Mesenchymal stem cell (in vitro differentiated cells and primary cell): ENCODE measurements around the gene PPP2R5E.

Experiments
- DNase-seq: peaks from one replicate; pipeline ENCODE4 v3.0.0-alpha.2; 2013
- H2AFZ ChIP-seq: one replicate; pipeline ENCODE4 v1.6.1; 2013; ENCODE audit warnings: low read depth, mild to moderate bottlenecking, control low read depth, inconsistent platforms, low read length, moderate library complexity
- H2AK5ac ChIP-seq: 2 replicates; pipeline ENCODE4 v1.6.1; 2013; ENCODE audit warnings: low read length, moderate library complexity, mild to moderate bottlenecking, inconsistent platforms; ENCODE audit not compliant: severe bottlenecking
- H2BK120ac ChIP-seq: one replicate; pipeline ENCODE4 v1.6.1; 2013; ENCODE audit warnings: low read depth, mild to moderate bottlenecking, inconsistent platforms, low read length, moderate library complexity
- H2BK12ac ChIP-seq, 2 experiments: one replicate each; pipeline ENCODE4 v1.6.1; 2013; ENCODE audit warnings: inconsistent platforms in 2 of 2, low read length in 2 of 2, mild to moderate bottlenecking in 2 of 2, moderate library complexity in 2 of 2, control low read depth in 1 of 2
- H2BK15ac ChIP-seq: one replicate; pipeline ENCODE4 v1.6.1; 2013; ENCODE audit warnings: mild to moderate bottlenecking, low read depth, inconsistent platforms; ENCODE audit not compliant: poor library complexity, severe bottlenecking
- H2BK5ac ChIP-seq: 2 replicates; pipeline ENCODE4 v1.6.1; 2013; ENCODE audit warnings: low read depth, mild to moderate bottlenecking, low read length, control low read depth, inconsistent platforms; ENCODE audit not compliant: poor library complexity, severe bottlenecking
- H3K14ac ChIP-seq, 2 experiments: one replicate each; pipeline ENCODE4 v1.6.1; 2013; ENCODE audit warnings: inconsistent platforms in 2 of 2, low read length in 2 of 2, control low read depth in 1 of 2, mild to moderate bottlenecking in 1 of 2, moderate library complexity in 1 of 2
- H3K18ac ChIP-seq, 2 experiments: one replicate each; pipeline ENCODE4 v1.6.1; 2013; ENCODE audit warnings: inconsistent platforms in 2 of 2, low read length in 2 of 2, control low read depth in 1 of 2, low read depth in 1 of 2, mild to moderate bottlenecking in 1 of 2
- H3K23ac ChIP-seq, 2 experiments: one replicate each; pipeline ENCODE4 v1.6.1; 2013; ENCODE audit warnings: inconsistent platforms in 2 of 2, low read length in 2 of 2, mild to moderate bottlenecking in 2 of 2, moderate library complexity in 2 of 2, control low read depth in 1 of 2
- H3K27ac ChIP-seq: 2 replicates; pipeline ENCODE4 v1.5.1; 2013; ENCODE audit warnings: mild to moderate bottlenecking, moderate library complexity, low read length, control low read depth, inconsistent platforms; ENCODE audit not compliant: poor library complexity, severe bottlenecking
- H3K27me3 ChIP-seq, 2 experiments: 2 replicates each; pipeline versions ENCODE4 v1.6.1 to v1.7.0; 2013; ENCODE audit warnings: low read length in 2 of 2, mild to moderate bottlenecking in 2 of 2, moderate library complexity in 2 of 2, control low read depth in 1 of 2, inconsistent platforms in 1 of 2; ENCODE audit not compliant: control insufficient read depth in 1 of 2, insufficient read depth in 1 of 2
- H3K36me3 ChIP-seq, 2 experiments: 2 replicates each; pipeline versions ENCODE4 v1.6.1 to v1.7.0; 2013; ENCODE audit warnings: low read length in 2 of 2, control low read depth in 1 of 2, inconsistent platforms in 1 of 2, low read depth in 1 of 2, mild to moderate bottlenecking in 1 of 2; ENCODE audit not compliant: insufficient read depth in 2 of 2, control insufficient read depth in 1 of 2
- H3K4ac ChIP-seq, 2 experiments: one replicate each; pipeline ENCODE4 v1.6.1; 2013; ENCODE audit warnings: inconsistent platforms in 2 of 2, low read length in 2 of 2, mild to moderate bottlenecking in 2 of 2, moderate library complexity in 2 of 2, control low read depth in 1 of 2, low read depth in 1 of 2
- H3K4me1 ChIP-seq: 2 replicates; pipeline ENCODE4 v1.6.1; 2013; ENCODE audit warnings: low read depth, low read length, control low read depth; ENCODE audit not compliant: control insufficient read depth, insufficient read depth
- H3K4me2 ChIP-seq: 2 replicates; pipeline ENCODE4 v1.6.1; 2013; ENCODE audit warnings: low read length, mild to moderate bottlenecking, inconsistent platforms; ENCODE audit not compliant: poor library complexity, severe bottlenecking
- H3K4me3 ChIP-seq, 2 experiments: 2 replicates each; pipeline versions ENCODE4 v1.5.1 to v1.7.0; 2013; ENCODE audit warnings: low read length in 2 of 2, mild to moderate bottlenecking in 2 of 2, control low read depth in 1 of 2, low read depth in 1 of 2; ENCODE audit not compliant: insufficient read depth in 1 of 2
- H3K79me1 ChIP-seq: replicated peaks from 2 replicates; pipeline ENCODE4 v1.6.1; 2013; ENCODE audit warnings: mild to moderate bottlenecking, control low read depth, low read length, inconsistent platforms; ENCODE audit not compliant: poor library complexity, severe bottlenecking
- H3K9ac ChIP-seq: 2 replicates; pipeline ENCODE4 v1.7.0; 2013; ENCODE audit warnings: mild to moderate bottlenecking, low read length, moderate library complexity
- H3K9me3 ChIP-seq: 2 replicates; pipeline ENCODE4 v1.7.0; 2013; ENCODE audit warnings: mild to moderate bottlenecking, low read length; ENCODE audit not compliant: control insufficient read depth
- H4K8ac ChIP-seq: one replicate; pipeline ENCODE4 v1.6.1; 2013; ENCODE audit warnings: inconsistent platforms, mild to moderate bottlenecking, low read length, moderate library complexity
- H4K91ac ChIP-seq: one replicate; pipeline ENCODE4 v1.6.1; 2013; ENCODE audit warnings: mild to moderate bottlenecking, low read length, inconsistent platforms
- WGBS: methylation state at CpG from one replicate; pipeline ENCODE4 v1.1.7; 2013; ENCODE audit warnings: mixed read lengths; 5-methylcytosine and 5-hydroxymethylcytosine counted together

PPP2R5E gene

GRCh38 chr14:63501429-63501828 is 41.7 kb downstream of the PPP2R5E start:
- Histone ChIP-seq H3K9ac (no peak overlapping the region), H3K9me3 (no peaks in the 10 kb centered on the region), H3K14ac (no peak overlapping the region), H3K4me2 (no peak overlapping the region), H2BK15ac (no peak overlapping the region), H2AFZ (no peak overlapping the region), H2BK120ac (no peak overlapping the region), H3K27me3 (no peaks in the 10 kb centered on the region), H3K23ac (no peak overlapping the region), H4K8ac (no peak overlapping the region), H3K4me3 (no peak overlapping the region), H3K79me1 (peaks cover 24% of the 10 kb centered on the region), H2BK12ac (no peak overlapping the region), H3K4ac (no peak overlapping the region), H4K91ac (no peak overlapping the region), H2BK5ac (no peak overlapping the region), H3K18ac (no peak overlapping the region), H3K27ac (no peak overlapping the region), H3K36me3 (peaks cover 0 to 3% of the 10 kb centered on the region in 2 experiments), H3K4me1 (peaks cover 1% of the 10 kb centered on the region), H2AK5ac (no peak overlapping the region)
- no peak for DNase-seq
- WGBS = 100% methylated on average over 2 of the region's 3 CpGs

- H3K36me3 ChIP-seq = peaks cover 0 to 3% of the 10 kb centered on the region in 2 experiments
- H3K79me1 ChIP-seq = peaks cover 23% of the 10 kb centered on the region
- no peak overlapping the region for H3K4ac ChIP-seq
- H4K91ac ChIP-seq = no peak overlapping the region
- no peak overlapping the region for H3K4me3 ChIP-seq
- no peak overlapping the region for H2BK5ac ChIP-seq
- no peak overlapping the region for H3K23ac ChIP-seq
- H2AFZ ChIP-seq = no peak overlapping the region
- DNase-seq = peak; percentile 59
- H3K9ac ChIP-seq = peak overlapping the region; percentile 32
- no peak overlapping the region for H2BK15ac ChIP-seq
- H3K4me2 ChIP-seq = no peak overlapping the region
- H2BK120ac ChIP-seq = no peak overlapping the region
- no peak overlapping the region for H3K18ac ChIP-seq
- no peak overlapping the region for H3K14ac ChIP-seq
- WGBS = 80% methylated on average over 1 of the region's 1 CpG
- H4K8ac ChIP-seq = no peak overlapping the region
- H2AK5ac ChIP-seq = no peak overlapping the region
- no peaks in the 10 kb centered on the region for H3K9me3 ChIP-seq
- no peak overlapping the region for H3K27ac ChIP-seq
- no peak overlapping the region for H2BK12ac ChIP-seq
- H3K27me3 ChIP-seq = no peaks in the 10 kb centered on the region
- H3K4me1 ChIP-seq = peaks cover 3% of the 10 kb centered on the region
Observed at GRCh38 chr14:63499701-63500250, 43.4 kb downstream of the PPP2R5E start.

- Histone ChIP-seq H2BK5ac (no peak overlapping the region), H4K91ac (no peak overlapping the region), H2BK15ac (no peak overlapping the region), H3K9me3 (no peaks in the 10 kb centered on the region), H2AFZ (no peak overlapping the region), H3K4me1 (peaks cover 3% of the 10 kb centered on the region), H3K9ac (no peak overlapping the region), H3K79me1 (peaks cover 29% of the 10 kb centered on the region), H3K27ac (no peak overlapping the region), H2AK5ac (no peak overlapping the region), H3K4ac (no peak overlapping the region), H2BK120ac (no peak overlapping the region), H3K18ac (no peak overlapping the region), H3K14ac (no peak overlapping the region), H3K4me2 (no peak overlapping the region), H2BK12ac (no peak overlapping the region), H3K23ac (no peak overlapping the region), H3K36me3 (peaks cover 0 to 3% of the 10 kb centered on the region in 2 experiments), H4K8ac (no peak overlapping the region), H3K27me3 (no peaks in the 10 kb centered on the region), H3K4me3 (no peak overlapping the region)
- DNase-seq = no peak
- WGBS = 90% methylated on average over 2 of the region's 2 CpGs
Observed at GRCh38 chr14:63496837-63497400, 46.3 kb downstream of the PPP2R5E start.

- H3K9ac ChIP-seq = no peak overlapping the region
- no peak overlapping the region for H3K27ac ChIP-seq
- H3K4me3 ChIP-seq = no peak overlapping the region
- no peak overlapping the region for H4K91ac ChIP-seq
- no peak overlapping the region for H2BK5ac ChIP-seq
- H2BK12ac ChIP-seq = no peak overlapping the region
- H3K18ac ChIP-seq = no peak overlapping the region
- no peaks in the 10 kb centered on the region for H3K9me3 ChIP-seq
- H3K4me1 ChIP-seq = peaks cover 3% of the 10 kb centered on the region
- H2BK120ac ChIP-seq = no peak overlapping the region
- no peaks in the 10 kb centered on the region for H3K27me3 ChIP-seq
- WGBS = 93% methylated on average over 6 of the region's 7 CpGs
- H3K79me1 ChIP-seq = peaks cover 23% of the 10 kb centered on the region
- DNase-seq = no peak
- no peak overlapping the region for H2BK15ac ChIP-seq
- no peak overlapping the region for H3K14ac ChIP-seq
- no peak overlapping the region for H3K4me2 ChIP-seq
- no peak overlapping the region for H2AFZ ChIP-seq
- H3K4ac ChIP-seq = no peak overlapping the region
- no peaks in the 10 kb centered on the region for H3K36me3 ChIP-seq
- no peak overlapping the region for H4K8ac ChIP-seq
- H3K23ac ChIP-seq = no peak overlapping the region
- H2AK5ac ChIP-seq = no peak overlapping the region
Observed at GRCh38 chr14:63493246-63493645, 49.9 kb downstream of the PPP2R5E start.
